ENCODE data around the gene FUT1.

The FUT1 gene

DNA sequence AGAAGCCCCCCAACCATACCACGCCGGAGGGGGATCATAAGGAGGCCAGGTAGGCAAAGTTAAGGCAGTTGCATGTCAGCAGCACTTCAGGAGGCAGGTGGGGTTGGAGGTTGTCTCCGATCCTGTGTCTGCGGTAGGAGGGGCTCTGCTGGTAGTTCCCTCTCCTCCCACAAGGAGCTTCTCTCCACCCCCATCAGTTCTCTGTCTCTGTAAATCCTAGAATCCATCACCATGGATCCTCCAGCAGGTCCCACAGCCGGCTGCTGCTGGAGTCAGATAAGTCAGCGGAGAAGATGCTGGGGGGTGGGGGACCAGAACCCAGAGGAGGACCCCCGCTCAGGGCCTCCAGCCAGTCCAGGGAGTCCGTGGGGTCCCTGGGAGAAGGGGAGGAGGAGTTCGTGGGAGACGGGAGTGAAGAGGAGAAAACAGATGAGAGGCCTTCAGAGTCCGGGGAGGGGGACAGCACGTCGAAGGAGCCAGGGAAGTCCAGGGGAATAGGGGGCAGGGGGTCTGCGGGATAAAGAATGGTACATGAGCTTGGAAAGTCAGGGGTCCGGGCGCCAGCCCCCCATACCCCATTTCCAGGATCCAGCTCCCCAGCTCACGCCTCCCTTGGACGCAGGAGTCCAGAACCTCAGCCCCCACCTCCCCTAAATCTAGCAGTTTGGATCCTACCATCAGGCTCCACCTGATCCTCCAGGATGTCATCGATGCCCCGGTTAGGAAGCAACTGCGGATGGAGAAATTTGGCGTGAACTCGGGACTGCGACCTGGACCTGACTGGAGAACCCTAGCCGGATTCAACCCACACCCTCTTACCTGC, 39.2 kb downstream of the FUT1 start:
- TF ChIP-seq, protein P1, sequence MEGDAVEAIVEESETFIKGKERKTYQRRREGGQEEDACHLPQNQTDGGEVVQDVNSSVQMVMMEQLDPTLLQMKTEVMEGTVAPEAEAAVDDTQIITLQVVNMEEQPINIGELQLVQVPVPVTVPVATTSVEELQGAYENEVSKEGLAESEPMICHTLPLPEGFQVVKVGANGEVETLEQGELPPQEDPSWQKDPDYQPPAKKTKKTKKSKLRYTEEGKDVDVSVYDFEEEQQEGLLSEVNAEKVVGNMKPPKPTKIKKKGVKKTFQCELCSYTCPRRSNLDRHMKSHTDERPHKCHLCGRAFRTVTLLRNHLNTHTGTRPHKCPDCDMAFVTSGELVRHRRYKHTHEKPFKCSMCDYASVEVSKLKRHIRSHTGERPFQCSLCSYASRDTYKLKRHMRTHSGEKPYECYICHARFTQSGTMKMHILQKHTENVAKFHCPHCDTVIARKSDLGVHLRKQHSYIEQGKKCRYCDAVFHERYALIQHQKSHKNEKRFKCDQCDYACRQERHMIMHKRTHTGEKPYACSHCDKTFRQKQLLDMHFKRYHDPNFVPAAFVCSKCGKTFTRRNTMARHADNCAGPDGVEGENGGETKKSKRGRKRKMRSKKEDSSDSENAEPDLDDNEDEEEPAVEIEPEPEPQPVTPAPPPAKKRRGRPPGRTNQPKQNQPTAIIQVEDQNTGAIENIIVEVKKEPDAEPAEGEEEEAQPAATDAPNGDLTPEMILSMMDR (IDR thresholded peaks at IDR 0.05; ENCODE audit: insufficient read depth, missing control alignments): no peak
- DNase-seq (ENCODE audit: insufficient read length, low spot score) (no peak), FAIRE-seq (no peak)

DNA sequence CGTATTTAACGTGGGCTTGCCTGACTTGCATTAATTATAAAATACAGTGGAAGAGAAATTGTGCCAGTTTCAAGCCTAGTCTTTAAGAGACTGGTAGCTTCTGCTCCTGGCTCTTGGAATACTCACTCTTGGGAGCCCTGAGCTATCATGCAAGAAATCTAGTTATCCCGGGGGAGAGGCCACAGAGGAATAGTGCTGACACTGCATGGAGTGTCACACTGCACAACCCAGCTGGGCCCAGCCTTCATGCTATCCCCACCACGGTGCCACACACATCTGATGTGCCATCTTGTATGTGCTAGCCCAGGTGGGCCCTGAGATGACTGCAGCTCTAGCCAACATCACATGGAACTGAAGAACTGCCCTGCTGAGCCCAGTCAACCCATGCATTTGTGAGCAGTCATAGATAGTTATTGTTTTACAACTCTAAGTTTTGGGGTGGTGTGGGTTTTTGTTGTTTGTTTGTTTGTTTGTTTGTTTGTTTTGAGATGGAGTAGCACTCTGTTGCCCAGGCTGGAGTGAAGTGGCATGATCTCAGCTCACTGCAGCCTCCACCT, 41.3 kb downstream of the FUT1 start:
- FAIRE-seq (no peak), DNase-seq (ENCODE audit: insufficient read length, low spot score) (no peak)
- TF ChIP-seq, protein P1 (IDR thresholded peaks at IDR 0.05; ENCODE audit: insufficient read depth, missing control alignments): no peak

- TF ChIP-seq, protein P1 (IDR thresholded peaks at IDR 0.05; ENCODE audit: insufficient read depth, missing control alignments): no peak
- FAIRE-seq (no peak), DNase-seq (ENCODE audit: insufficient read length, low spot score) (no peak)
These were observed 44.0 kb downstream of the FUT1 start for GRCh38 chr19:48708471-48708870.

GRCh38 chr19:48705431-48705830, 47.0 kb downstream of the FUT1 start:
- no peak for FAIRE-seq
- DNase-seq (ENCODE audit: insufficient read length, low spot score): no peak
- TF ChIP-seq, protein P1 (IDR thresholded peaks at IDR 0.05; ENCODE audit: insufficient read depth, missing control alignments): no peak

- DNase-seq (ENCODE audit: insufficient read length, low spot score) (no peak), FAIRE-seq (no peak)
- TF ChIP-seq, protein P1 (IDR thresholded peaks at IDR 0.05; ENCODE audit: insufficient read depth, missing control alignments): no peak
These were observed 49.1 kb downstream of the FUT1 start for GRCh38 chr19:48703316-48703715.

- TF ChIP-seq, protein P1 (IDR thresholded peaks at IDR 0.05; ENCODE audit: insufficient read depth, missing control alignments): no peak
- DNase-seq (ENCODE audit: insufficient read length, low spot score) (no peak), FAIRE-seq (no peak)
These were observed 49.7 kb downstream of the FUT1 start for GRCh38 chr19:48702701-48703100.

DNA sequence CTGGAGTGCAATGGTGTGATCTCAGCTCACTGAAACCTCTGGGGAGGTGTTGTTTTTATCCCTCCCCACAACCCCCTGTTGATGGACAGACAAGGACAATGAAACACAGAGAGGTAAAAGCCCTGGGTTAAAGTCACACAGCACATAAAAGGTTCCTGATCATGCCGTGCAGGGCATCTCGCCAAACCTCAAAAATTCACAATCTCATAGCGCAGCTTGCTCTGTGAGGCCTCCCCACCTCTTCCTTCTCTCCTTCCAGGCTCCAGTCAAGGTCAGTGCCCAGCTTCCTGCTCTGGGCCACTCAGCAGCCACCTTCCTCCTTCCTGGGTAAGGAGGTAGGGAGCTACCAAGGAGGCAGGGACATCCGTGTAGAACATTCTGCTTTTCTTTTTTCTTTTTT, 54.4 kb downstream of the FUT1 start:
- FAIRE-seq: no peak
- TF ChIP-seq, protein P1 (IDR thresholded peaks at IDR 0.05; ENCODE audit: insufficient read depth, missing control alignments): no peak
- DNase-seq (ENCODE audit: insufficient read length, low spot score): no peak

Data from D721Med (cell line).